Caco-2 (cell line): ENCODE results near the gene GOLT1B. TPM values are rescaled to one million over a fixed set of nuclear protein-coding genes. Genes with fewer than 3 reads are reported as not detected.

Source experiments
- BruUV-seq: library from RNA; stranded (reverse); fragments of 400-500 nt; replicated peaks from 2 replicates; lab custom pipeline; 2021; lab: Mats Ljungman, UMichigan
- CTCF ChIA-PET: fragments of 300-600 bp; sonication (Branson Sonifier 250); formaldehyde crosslinking; loops from one replicate; lab custom pipeline; 2022; ENCODE audit warnings: antibody characterized with exemption; lab: Charles Lee
- POLR2A ChIA-PET: fragments of 300-600 bp; sonication (Branson Sonifier 250); formaldehyde crosslinking; loops from one replicate; lab custom pipeline; 2022; ENCODE audit warnings: antibody characterized with exemption; lab: Charles Lee
- DNase-seq, 2 experiments: peaks; one replicate each; pipeline versions ENCODE4 v3.0.0 to v3.0.0-alpha.2; 2020 to 2022
- H3K27me3 ChIP-seq: replicated peaks from 2 replicates; pipeline ENCODE4 v1.6.0; 2011; ENCODE audit warnings: low read length; ENCODE audit not compliant: control insufficient read depth, insufficient read depth
- H3K36me3 ChIP-seq: 2 replicates; pipeline ENCODE4 v1.5.1; 2011; ENCODE audit warnings: low read length; ENCODE audit not compliant: control insufficient read depth, insufficient read depth
- H3K4me1 ChIP-seq: fragments of 250-450 bp; sonication (Bioruptor Pico); 2 replicates; pipeline ENCODE4 v1.5.1; 2020; ENCODE audit warnings: mild to moderate bottlenecking
- H3K4me3 ChIP-seq: 2 replicates; pipeline ENCODE4 v1.5.1; 2011; ENCODE audit warnings: low read depth, mild to moderate bottlenecking, control low read depth, low read length
- H3K9me3 ChIP-seq: fragments of 250-450 bp; sonication (Bioruptor Pico); 2 replicates; pipeline ENCODE4 v1.5.1; 2020; ENCODE audit warnings: mild to moderate bottlenecking, moderate library complexity
- H3K27ac Mint-ChIP-seq: one replicate; pipeline ENCODE4 v1.8.0; 2022; ENCODE audit warnings: mixed read lengths; ENCODE audit not compliant: unreplicated experiment
- H3K27me3 Mint-ChIP-seq: one replicate; pipeline ENCODE4 v1.8.0; 2022; ENCODE audit warnings: mixed read lengths; ENCODE audit not compliant: insufficient read depth, unreplicated experiment
- H3K36me3 Mint-ChIP-seq: one replicate; pipeline ENCODE4 v1.8.0; 2022; ENCODE audit warnings: mild to moderate bottlenecking, mixed read lengths; ENCODE audit not compliant: insufficient read depth, unreplicated experiment
- H3K4me1 Mint-ChIP-seq: one replicate; pipeline ENCODE4 v1.8.0; 2022; ENCODE audit warnings: low read depth, mixed read lengths; ENCODE audit not compliant: unreplicated experiment
- H3K4me3 Mint-ChIP-seq: one replicate; pipeline ENCODE4 v1.8.0; 2022; ENCODE audit warnings: mild to moderate bottlenecking, moderate library complexity, mixed read lengths; ENCODE audit not compliant: unreplicated experiment
- H3K9me3 Mint-ChIP-seq: one replicate; pipeline ENCODE4 v1.8.0; 2022; ENCODE audit warnings: mixed read lengths; ENCODE audit not compliant: unreplicated experiment
- intact Hi-C: fragments of 100-400 bp; cut with micrococcal nuclease; formaldehyde crosslinking; loops from one replicate; pipeline ENCODE4 v1.10.0; 2022; ENCODE audit not compliant: unreplicated experiment
- total RNA-seq: library from RNA; stranded (reverse); gene quantifications from 2 replicates; pipeline ENCODE4 v1.2.3, GENCODE V29; 2022
- TF ChIP-seq, protein P1 (sequence below), 2 experiments: fragments of 200-600 bp in 1 of 2; IDR thresholded peaks; 1 replicate in 1 of 2; 2 replicates in 1 of 2; pipeline versions ENCODE4 v1.5.1 to v1.8.0; 2011 to 2022; ENCODE audit warnings: antibody characterized with exemption in 1 of 2, control low read depth in 1 of 2, inconsistent platforms in 1 of 2, low read depth in 1 of 2, low read length in 1 of 2, mild to moderate bottlenecking in 1 of 2, moderate library complexity in 1 of 2; ENCODE audit not compliant: insufficient read depth in 1 of 2, severe bottlenecking in 1 of 2, unreplicated experiment in 1 of 2

Gene GOLT1B
- total RNA-seq, 1 experiment from 2014 or later: 81.7 TPM

- Mint-ChIP-seq H3K4me1 (peaks cover 6% of the 10 kb centered on the region), H3K27ac (no peak overlapping the region), H3K27me3 (no peaks in the 10 kb centered on the region), H3K4me3 (no peak overlapping the region), H3K36me3 (no peaks in the 10 kb centered on the region), H3K9me3 (no peaks in the 10 kb centered on the region)
- ChIA-PET POLR2A (no interaction called here), CTCF (interaction anchor here (0.6 kb wide), 1 partner anchor 434 kb away, joined by 4 read pairs; no protein-coding TSS in a partner anchor)
- Histone ChIP-seq H3K4me3 (no peak overlapping the region), H3K9me3 (no peaks in the 10 kb centered on the region), H3K27me3 (no peaks in the 10 kb centered on the region), H3K4me1 (peaks cover 6% of the 10 kb centered on the region; the same call in 1 of the 2 replicates), H3K36me3 (no peaks in the 10 kb centered on the region)
- BruUV-seq: no TSS peak
- intact Hi-C loops: no loop called here
- TF ChIP-seq, protein P1, sequence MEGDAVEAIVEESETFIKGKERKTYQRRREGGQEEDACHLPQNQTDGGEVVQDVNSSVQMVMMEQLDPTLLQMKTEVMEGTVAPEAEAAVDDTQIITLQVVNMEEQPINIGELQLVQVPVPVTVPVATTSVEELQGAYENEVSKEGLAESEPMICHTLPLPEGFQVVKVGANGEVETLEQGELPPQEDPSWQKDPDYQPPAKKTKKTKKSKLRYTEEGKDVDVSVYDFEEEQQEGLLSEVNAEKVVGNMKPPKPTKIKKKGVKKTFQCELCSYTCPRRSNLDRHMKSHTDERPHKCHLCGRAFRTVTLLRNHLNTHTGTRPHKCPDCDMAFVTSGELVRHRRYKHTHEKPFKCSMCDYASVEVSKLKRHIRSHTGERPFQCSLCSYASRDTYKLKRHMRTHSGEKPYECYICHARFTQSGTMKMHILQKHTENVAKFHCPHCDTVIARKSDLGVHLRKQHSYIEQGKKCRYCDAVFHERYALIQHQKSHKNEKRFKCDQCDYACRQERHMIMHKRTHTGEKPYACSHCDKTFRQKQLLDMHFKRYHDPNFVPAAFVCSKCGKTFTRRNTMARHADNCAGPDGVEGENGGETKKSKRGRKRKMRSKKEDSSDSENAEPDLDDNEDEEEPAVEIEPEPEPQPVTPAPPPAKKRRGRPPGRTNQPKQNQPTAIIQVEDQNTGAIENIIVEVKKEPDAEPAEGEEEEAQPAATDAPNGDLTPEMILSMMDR (IDR thresholded peaks at IDR 0.05; ENCODE audit: insufficient read depth in 1 of 2, low read depth in 1 of 2, low read length in 1 of 2, severe bottlenecking in 1 of 2, unreplicated experiment in 1 of 2): no peak
- DNase-seq: no peak
These were observed 44.0 kb downstream of the GOLT1B start for GRCh38 chr12:21545557-21545956.

GRCh38 chr12:21546716-21547115 is 45.1 kb downstream of the GOLT1B start:
- Mint-ChIP-seq H3K36me3 (no peaks in the 10 kb centered on the region), H3K4me1 (peaks cover 6% of the 10 kb centered on the region), H3K27ac (no peak overlapping the region), H3K4me3 (no peak overlapping the region), H3K27me3 (no peaks in the 10 kb centered on the region), H3K9me3 (no peaks in the 10 kb centered on the region)
- CTCF ChIA-PET: no interaction called here
- Histone ChIP-seq H3K4me1 (peaks cover 6% of the 10 kb centered on the region; the same call in 1 of the 2 replicates), H3K27me3 (no peaks in the 10 kb centered on the region), H3K4me3 (no peak overlapping the region), H3K36me3 (no peaks in the 10 kb centered on the region), H3K9me3 (no peaks in the 10 kb centered on the region)
- intact Hi-C loops: no loop called here
- TF ChIP-seq, protein P1 (IDR thresholded peaks at IDR 0.05; ENCODE audit: insufficient read depth in 1 of 2, low read depth in 1 of 2, low read length in 1 of 2, severe bottlenecking in 1 of 2, unreplicated experiment in 1 of 2): no peak
- POLR2A ChIA-PET: no interaction called here
- DNase-seq: no peak
- BruUV-seq: no TSS peak

GRCh38 chr12:21547437-21547836 is 45.8 kb downstream of the GOLT1B start:
- TF ChIP-seq, protein P1 (IDR thresholded peaks at IDR 0.05; ENCODE audit: insufficient read depth in 1 of 2, low read depth in 1 of 2, low read length in 1 of 2, severe bottlenecking in 1 of 2, unreplicated experiment in 1 of 2): no peak
- H3K27me3 ChIP-seq: no peaks in the 10 kb centered on the region
- Mint-ChIP-seq H3K36me3 (no peaks in the 10 kb centered on the region), H3K27me3 (no peaks in the 10 kb centered on the region), H3K9me3 (no peaks in the 10 kb centered on the region), H3K4me3 (no peak overlapping the region), H3K27ac (no peak overlapping the region), H3K4me1 (peaks cover 6% of the 10 kb centered on the region)
- ChIA-PET POLR2A (no interaction called here), CTCF (no interaction called here)
- H3K4me3 ChIP-seq: no peak overlapping the region
- intact Hi-C loops: no loop called here
- no peak for DNase-seq
- H3K9me3 ChIP-seq: no peaks in the 10 kb centered on the region
- BruUV-seq: no TSS peak
- no peaks in the 10 kb centered on the region for H3K36me3 ChIP-seq
- H3K4me1 ChIP-seq: peaks cover 6% of the 10 kb centered on the region; the same call in 1 of the 2 replicates
